GM23338 (cell line): ENCODE results near the gene RECQL.

Experiments
- CREB1 ChIP-seq: fragments of 250-450 bp; sonication (Bioruptor Pico); IDR thresholded peaks from 2 replicates; pipeline ENCODE4 v1.5.0; 2020; ENCODE audit warnings: low read depth, mild to moderate bottlenecking, moderate library complexity
- CTCF ChIP-seq, 2 experiments: fragments of 200-600 bp in 1 of 2; sonication (generic) in 1 of 2; conservative IDR thresholded peaks; 2 replicates each; pipeline versions ENCODE4 v1.5.1 to v1.6.1; 2016 to 2017; ENCODE audit warnings: antibody characterized with exemption in 2 of 2, low read depth in 2 of 2, mild to moderate bottlenecking in 2 of 2, moderate library complexity in 1 of 2
- ETS1 ChIP-seq: IDR thresholded peaks from 2 replicates; pipeline ENCODE4 v1.6.1; 2016; ENCODE audit warnings: antibody characterized with exemption
- EZH2 ChIP-seq: fragments of 200-600 bp; sonication (generic); IDR thresholded peaks from one replicate; pipeline ENCODE4 v1.8.0; 2017; ENCODE audit warnings: antibody characterized with exemption, mild to moderate bottlenecking, low read depth; ENCODE audit not compliant: unreplicated experiment
- EZH2phosphoT487 ChIP-seq: fragments of 200-600 bp; sonication (generic); IDR thresholded peaks from one replicate; pipeline ENCODE4 v1.8.1; 2018; ENCODE audit warnings: antibody characterized with exemption; ENCODE audit not compliant: unreplicated experiment
- JUNB ChIP-seq: IDR thresholded peaks from one replicate; pipeline ENCODE4 v1.6.1; 2016; ENCODE audit warnings: antibody characterized with exemption; ENCODE audit not compliant: unreplicated experiment
- POLR2AphosphoS5 ChIP-seq: IDR thresholded peaks from 2 replicates; pipeline ENCODE4 v1.6.1; 2016; ENCODE audit warnings: antibody characterized with exemption, low read depth
- REST ChIP-seq: IDR thresholded peaks from one replicate; pipeline ENCODE4 v1.6.1; 2018; ENCODE audit warnings: antibody characterized with exemption; ENCODE audit not compliant: unreplicated experiment
- ZNF331 ChIP-seq: fragments of 250-450 bp; sonication (Bioruptor Pico); IDR thresholded peaks from 2 replicates; pipeline ENCODE4 v1.5.0; 2020; ENCODE audit warnings: low read depth, mild to moderate bottlenecking, moderate library complexity

- TF ChIP-seq CTCF (conservative IDR thresholded peaks at IDR 0.05; ENCODE audit: low read depth in 2 of 2) (no peak), EZH2 (no peak), ZNF331 (no peak), EZH2phosphoT487 (no peak), ETS1 (no peak), POLR2AphosphoS5 (no peak), JUNB (no peak), REST (no peak), CREB1 (CRISPR knock-in tag) (no peak)
These were observed 24.5 kb downstream of the RECQL start for GRCh38 chr12:21476949-21477348.
